Neural progenitor cell (in vitro differentiated cells): ENCODE results near the gene TMED9. TPM values are rescaled to one million over a fixed set of nuclear protein-coding genes. Genes with fewer than 3 reads are reported as not detected.

Source experiments
- DNase-seq: peaks from one replicate; pipeline ENCODE4 v3.0.0-alpha.2; 2016; ENCODE audit warnings: low spot score
- H2AFZ ChIP-seq: fragments of 200-600 bp; sonication (generic); replicated peaks from 2 replicates; pipeline ENCODE4 v1.6.1; 2016; ENCODE audit warnings: antibody characterized with exemption
- H3F3A ChIP-seq: fragments of 200-600 bp; sonication (generic); 2 replicates; pipeline ENCODE4 v1.6.1; 2016; ENCODE audit warnings: antibody characterized with exemption, low read depth
- H3K27ac ChIP-seq: fragments of 200-600 bp; sonication (generic); 2 replicates; pipeline ENCODE4 v1.5.1; 2016; ENCODE audit warnings: mild to moderate bottlenecking
- H3K27me3 ChIP-seq: fragments of 200-600 bp; sonication (generic); 2 replicates; pipeline ENCODE4 v1.6.1; 2016; ENCODE audit warnings: mild to moderate bottlenecking, moderate library complexity
- H3K36me3 ChIP-seq: fragments of 200-600 bp; sonication (generic); 2 replicates; pipeline ENCODE4 v1.5.1; 2016
- H3K4me1 ChIP-seq: fragments of 200-600 bp; sonication (generic); 2 replicates; pipeline ENCODE4 v1.6.1; 2016; ENCODE audit warnings: mixed run types
- H3K4me2 ChIP-seq: fragments of 200-600 bp; sonication (generic); 2 replicates; pipeline ENCODE4 v1.6.1; 2016
- H3K4me3 ChIP-seq: fragments of 200-600 bp; sonication (generic); 2 replicates; pipeline ENCODE4 v1.5.1; 2016
- H3K79me2 ChIP-seq: fragments of 200-600 bp; sonication (generic); 2 replicates; pipeline ENCODE4 v1.6.1; 2016; ENCODE audit warnings: low read depth
- H3K9ac ChIP-seq: fragments of 200-600 bp; sonication (generic); 2 replicates; pipeline ENCODE4 v1.6.1; 2016
- H3K9me3 ChIP-seq: fragments of 200-600 bp; sonication (generic); 2 replicates; pipeline ENCODE4 v1.5.1; 2016; ENCODE audit warnings: low read depth
- H4K20me1 ChIP-seq: fragments of 200-600 bp; sonication (generic); 2 replicates; pipeline ENCODE4 v1.6.1; 2016; ENCODE audit warnings: low read depth
- H3K27ac Mint-ChIP-seq: 3 replicates; pipeline ENCODE4 v1.8.0; 2021; ENCODE audit warnings: mixed read lengths
- H3K27me3 Mint-ChIP-seq: 2 replicates; pipeline ENCODE4 v1.8.0; 2022; ENCODE audit warnings: low read depth, mild to moderate bottlenecking, inconsistent platforms, moderate library complexity, mixed read lengths; ENCODE audit not compliant: insufficient read depth
- H3K36me3 Mint-ChIP-seq: 3 replicates; pipeline ENCODE4 v1.8.0; 2021; ENCODE audit warnings: mixed read lengths
- H3K4me1 Mint-ChIP-seq: 3 replicates; pipeline ENCODE4 v1.8.0; 2021; ENCODE audit warnings: mixed read lengths
- H3K4me3 Mint-ChIP-seq: 3 replicates; pipeline ENCODE4 v1.8.0; 2021; ENCODE audit warnings: mild to moderate bottlenecking, moderate library complexity, mixed read lengths
- H3K9me3 Mint-ChIP-seq: 3 replicates; pipeline ENCODE4 v1.8.0; 2020; ENCODE audit warnings: mixed read lengths
- CTCF ChIP-seq: fragments of 200-600 bp; sonication (generic); IDR thresholded peaks from 2 replicates; pipeline ENCODE4 v1.5.1; 2017; ENCODE audit warnings: antibody characterized with exemption, mild to moderate bottlenecking
- EZH2 ChIP-seq: fragments of 200-600 bp; sonication (generic); IDR thresholded peaks from 2 replicates; pipeline ENCODE4 v1.6.1; 2017; ENCODE audit warnings: antibody characterized with exemption, mild to moderate bottlenecking, moderate library complexity
- EZH2phosphoT487 ChIP-seq: fragments of 200-600 bp; sonication (generic); IDR thresholded peaks from 2 replicates; pipeline ENCODE4 v1.6.1; 2017; ENCODE audit warnings: antibody characterized with exemption
- total RNA-seq: library from RNA; depleted of rRNA; stranded (reverse); fragments of >200 nt; gene quantifications from 2 replicates; pipeline ENCODE4 v1.2.3, GENCODE V29; 2015; ENCODE audit warnings: low replicate concordance

TMED9 gene
- total RNA-seq, 1 donor from 2014 or later = 30.9 TPM

GRCh38 chr5:177545487-177546257, 46.3 kb upstream of the TMED9 start:
- H3K27me3 Mint-ChIP-seq = no peaks in the 10 kb centered on the region
- H4K20me1 ChIP-seq = peaks cover 95% of the 10 kb centered on the region
- H3K27ac ChIP-seq = no peak overlapping the region
- no peak overlapping the region for H3K4me3 Mint-ChIP-seq
- peaks cover 39% of the 10 kb centered on the region for H3K4me1 Mint-ChIP-seq
- peaks cover 37% of the 10 kb centered on the region for H3F3A ChIP-seq
- peaks cover 93% of the 10 kb centered on the region for H3K79me2 ChIP-seq
- H3K4me1 ChIP-seq = peaks cover 28% of the 10 kb centered on the region
- H3K9me3 ChIP-seq = no peaks in the 10 kb centered on the region
- no peaks in the 10 kb centered on the region for H3K36me3 ChIP-seq
- H3K4me2 ChIP-seq = no peak overlapping the region
- no peak for DNase-seq
- peaks cover 15% of the 10 kb centered on the region for H3K36me3 Mint-ChIP-seq
- peak overlapping the region; percentile 36 for H3K27ac Mint-ChIP-seq
- no peaks in the 10 kb centered on the region for H3K27me3 ChIP-seq
- H3K9ac ChIP-seq = no peak overlapping the region
- no peaks in the 10 kb centered on the region for H3K9me3 Mint-ChIP-seq
- TF ChIP-seq EZH2 (no peak), CTCF (no peak), EZH2phosphoT487 (no peak)
- H2AFZ ChIP-seq = no peak overlapping the region
- H3K4me3 ChIP-seq = no peak overlapping the region

- Histone ChIP-seq H3K27me3 (no peaks in the 10 kb centered on the region), H4K20me1 (peaks cover 95% of the 10 kb centered on the region), H3K4me1 (peaks cover 28% of the 10 kb centered on the region), H3K4me2 (no peak overlapping the region), H2AFZ (no peak overlapping the region), H3K79me2 (peaks cover 93% of the 10 kb centered on the region), H3F3A (peaks cover 37% of the 10 kb centered on the region), H3K36me3 (no peaks in the 10 kb centered on the region), H3K9ac (no peak overlapping the region), H3K27ac (no peak overlapping the region), H3K4me3 (no peak overlapping the region), H3K9me3 (no peaks in the 10 kb centered on the region)
- Mint-ChIP-seq H3K36me3 (peaks cover 15% of the 10 kb centered on the region), H3K27me3 (no peaks in the 10 kb centered on the region), H3K27ac (no peak overlapping the region), H3K9me3 (no peaks in the 10 kb centered on the region), H3K4me3 (no peak overlapping the region), H3K4me1 (peaks cover 39% of the 10 kb centered on the region)
- DNase-seq = no peak
- TF ChIP-seq EZH2 = no peak
- no peak for TF ChIP-seq EZH2phosphoT487
- no peak for TF ChIP-seq CTCF
Measured at GRCh38 chr5:177546258-177546741, 45.7 kb upstream of the TMED9 start.

GRCh38 chr5:177547736-177548135, 44.3 kb upstream of the TMED9 start:
- no peaks in the 10 kb centered on the region for H3K27me3 Mint-ChIP-seq
- peaks cover 39% of the 10 kb centered on the region for H3K4me1 Mint-ChIP-seq
- Histone ChIP-seq H4K20me1 (peaks cover 95% of the 10 kb centered on the region), H3K79me2 (peaks cover 94% of the 10 kb centered on the region), H3K4me3 (no peak overlapping the region), H3K27ac (no peak overlapping the region), H3K9ac (no peak overlapping the region), H3F3A (peaks cover 30% of the 10 kb centered on the region), H2AFZ (no peak overlapping the region), H3K36me3 (no peaks in the 10 kb centered on the region), H3K9me3 (no peaks in the 10 kb centered on the region), H3K4me2 (no peak overlapping the region), H3K27me3 (no peaks in the 10 kb centered on the region), H3K4me1 (peaks cover 25% of the 10 kb centered on the region)
- TF ChIP-seq EZH2phosphoT487 (no peak), CTCF (no peak), EZH2 (no peak)
- no peak overlapping the region for H3K4me3 Mint-ChIP-seq
- H3K9me3 Mint-ChIP-seq = no peaks in the 10 kb centered on the region
- no peak overlapping the region for H3K27ac Mint-ChIP-seq
- DNase-seq = no peak
- H3K36me3 Mint-ChIP-seq = peaks cover 15% of the 10 kb centered on the region
